GM19043 (cell line): Measurements from ENCODE around the gene ZNF701.

Source experiments
- ATAC-seq: cut with Tn5 transposase; IDR thresholded peaks from one replicate; pipeline ENCODE4 v1.9.1; 2021; ENCODE audit warnings: low read depth; ENCODE audit not compliant: unreplicated experiment

Gene ZNF701

DNA sequence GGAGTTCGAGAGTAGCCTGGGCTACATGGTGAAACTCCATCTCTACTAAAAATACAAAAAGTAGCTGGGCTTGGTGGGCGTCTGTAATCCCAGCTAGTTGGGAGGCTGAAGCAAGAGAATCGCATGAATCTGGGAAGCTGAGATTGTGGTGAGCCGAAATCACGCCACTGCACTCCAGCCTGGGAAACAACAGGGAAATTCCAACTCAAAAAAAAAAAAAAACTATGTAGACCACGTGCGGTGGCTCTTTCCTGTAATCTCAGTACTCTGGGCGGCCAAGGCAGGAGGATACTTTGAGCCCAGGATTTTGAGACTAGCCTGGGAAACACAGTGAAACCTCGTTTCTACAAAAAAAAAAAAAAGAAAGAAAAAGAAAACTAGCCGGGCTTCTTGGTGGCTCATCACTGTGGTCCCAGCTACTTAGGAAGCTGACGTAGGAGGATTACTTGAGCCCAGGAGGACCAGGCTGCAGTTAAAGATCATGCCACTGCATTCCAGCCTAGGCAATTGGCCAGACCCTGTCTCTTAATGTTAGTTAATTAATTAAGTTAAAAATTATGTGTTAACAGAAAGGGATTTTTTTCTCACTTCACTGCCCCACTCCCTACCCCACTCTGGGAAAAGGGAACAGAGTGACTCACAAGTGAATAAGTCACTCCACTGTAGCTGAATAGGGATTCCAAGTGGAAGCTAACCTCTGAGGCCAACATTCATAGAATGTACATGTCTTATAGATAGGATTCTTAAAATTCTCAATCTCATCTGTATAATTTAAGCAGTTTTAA is 65.9 kb downstream of the ZNF701 start:
- no peak for ATAC-seq
